Duodenal mucosa (tissue), 2 donors: ENCODE measurements around the gene BRD9.

Source experiments
- H3K27ac ChIP-seq: one replicate; pipeline ENCODE4 v1.7.0; 2013; ENCODE audit warnings: low read depth, low read length
- H3K27me3 ChIP-seq, 2 donors: one replicate each; pipeline ENCODE4 v1.7.0; 2013; ENCODE audit warnings: low read length in 2 of 2, control low read depth in 1 of 2; ENCODE audit not compliant: insufficient read depth in 2 of 2, control insufficient read depth in 1 of 2
- H3K36me3 ChIP-seq, 2 donors: one replicate each; pipeline ENCODE4 v1.7.0; 2013; ENCODE audit warnings: low read length in 2 of 2, control low read depth in 1 of 2; ENCODE audit not compliant: insufficient read depth in 2 of 2, control insufficient read depth in 1 of 2
- H3K4me1 ChIP-seq, 2 donors: one replicate each; pipeline ENCODE4 v1.7.0; 2013; ENCODE audit warnings: low read length in 2 of 2, control low read depth in 1 of 2; ENCODE audit not compliant: insufficient read depth in 2 of 2, control insufficient read depth in 1 of 2
- H3K4me3 ChIP-seq, 2 donors: one replicate each; pipeline ENCODE4 v1.7.0; 2013; ENCODE audit warnings: low read length in 2 of 2, low read depth in 1 of 2
- H3K9ac ChIP-seq, 2 donors: one replicate each; pipeline ENCODE4 v1.7.0; 2013; ENCODE audit warnings: low read length in 2 of 2, low read depth in 1 of 2
- H3K9me3 ChIP-seq, 2 donors: one replicate each; pipeline ENCODE4 v1.7.0; 2013; ENCODE audit warnings: low read length in 2 of 2, control low read depth in 1 of 2; ENCODE audit not compliant: control insufficient read depth in 1 of 2

Gene BRD9

DNA sequence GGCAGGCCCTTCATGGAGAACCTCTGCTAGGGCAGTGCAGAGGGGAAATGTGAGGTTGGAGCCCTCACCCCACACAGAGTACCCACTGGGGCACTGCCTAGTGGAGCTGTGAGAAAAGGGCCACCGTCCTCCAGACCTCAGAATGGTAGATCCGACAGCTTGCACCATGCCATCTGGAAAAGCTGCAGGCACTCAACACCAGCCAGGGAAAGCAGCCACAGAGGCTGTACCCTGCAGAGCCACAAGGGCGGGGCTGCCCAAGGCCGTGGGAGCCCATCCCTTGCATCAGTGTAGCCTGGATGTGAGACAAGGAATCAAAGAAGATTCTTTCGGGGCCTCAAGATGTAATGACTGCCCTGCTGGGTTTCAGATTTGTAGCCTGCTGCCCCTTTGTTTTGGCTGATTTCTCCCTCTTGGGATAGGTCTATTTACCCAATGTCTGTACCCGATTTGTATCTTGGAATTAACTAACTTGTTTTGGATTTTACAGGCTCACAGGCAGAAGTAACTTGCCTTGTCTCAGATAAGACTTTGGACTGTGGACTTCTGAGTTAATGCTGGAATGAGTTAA, 25.2 kb downstream of the BRD9 start:
- Histone ChIP-seq H3K9ac (no peak overlapping the region), H3K4me1 (peaks cover 11 to 19% of the 10 kb centered on the region in 2 donors), H3K9me3 (no peaks in the 10 kb centered on the region), H3K27me3 (no peaks in the 10 kb centered on the region), H3K27ac (no peak overlapping the region), H3K36me3 (peaks cover 67 to 92% of the 10 kb centered on the region in 2 donors), H3K4me3 (no peak overlapping the region)

DNA sequence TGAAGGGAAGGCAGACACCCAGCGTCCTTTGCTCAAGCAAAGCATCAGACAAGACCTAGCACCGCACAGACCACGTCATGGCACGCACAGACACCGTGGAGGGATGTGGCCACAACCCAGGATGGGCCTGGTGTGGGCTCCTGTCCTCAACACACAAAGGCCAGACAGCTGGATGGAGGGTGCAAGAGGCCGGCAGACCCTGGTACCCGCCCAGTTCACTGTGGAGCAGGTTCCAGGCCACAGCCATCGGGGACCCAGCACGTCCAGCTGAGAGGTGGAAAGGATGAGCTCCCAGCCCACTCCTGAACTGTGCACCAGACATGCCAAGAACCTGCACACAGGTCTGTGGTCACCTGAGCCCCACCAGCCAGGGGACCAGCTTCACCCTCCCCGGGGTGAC, 26.8 kb downstream of the BRD9 start:
- peaks cover 11 to 19% of the 10 kb centered on the region in 2 donors for H3K4me1 ChIP-seq
- no peaks in the 10 kb centered on the region for H3K9me3 ChIP-seq
- H3K9ac ChIP-seq, result no peak overlapping the region
- H3K4me3 ChIP-seq, result no peak overlapping the region
- no peak overlapping the region for H3K27ac ChIP-seq
- peaks cover 54 to 82% of the 10 kb centered on the region in 2 donors for H3K36me3 ChIP-seq
- no peaks in the 10 kb centered on the region for H3K27me3 ChIP-seq

DNA sequence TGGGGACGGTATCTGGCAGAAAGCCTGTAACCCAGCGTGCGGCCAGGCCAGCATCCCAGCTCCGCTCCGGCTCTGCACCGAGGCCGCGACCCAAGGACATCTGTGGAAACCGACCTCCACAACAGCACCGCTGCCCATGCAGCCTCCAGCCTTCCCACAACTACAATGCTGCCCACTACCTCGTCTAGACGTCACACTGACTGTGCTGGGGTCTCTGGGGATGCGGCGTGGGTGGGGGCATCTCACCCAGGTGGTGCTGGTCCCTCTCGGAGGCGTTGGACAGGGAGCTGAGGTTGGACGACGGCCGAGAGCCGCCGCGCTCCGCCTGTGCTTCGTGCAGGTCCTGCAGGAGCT, 27.5 kb downstream of the BRD9 start:
- Histone ChIP-seq H3K36me3 (peaks cover 50 to 75% of the 10 kb centered on the region in 2 donors), H3K4me3 (no peak overlapping the region), H3K27ac (no peak overlapping the region)

DNA sequence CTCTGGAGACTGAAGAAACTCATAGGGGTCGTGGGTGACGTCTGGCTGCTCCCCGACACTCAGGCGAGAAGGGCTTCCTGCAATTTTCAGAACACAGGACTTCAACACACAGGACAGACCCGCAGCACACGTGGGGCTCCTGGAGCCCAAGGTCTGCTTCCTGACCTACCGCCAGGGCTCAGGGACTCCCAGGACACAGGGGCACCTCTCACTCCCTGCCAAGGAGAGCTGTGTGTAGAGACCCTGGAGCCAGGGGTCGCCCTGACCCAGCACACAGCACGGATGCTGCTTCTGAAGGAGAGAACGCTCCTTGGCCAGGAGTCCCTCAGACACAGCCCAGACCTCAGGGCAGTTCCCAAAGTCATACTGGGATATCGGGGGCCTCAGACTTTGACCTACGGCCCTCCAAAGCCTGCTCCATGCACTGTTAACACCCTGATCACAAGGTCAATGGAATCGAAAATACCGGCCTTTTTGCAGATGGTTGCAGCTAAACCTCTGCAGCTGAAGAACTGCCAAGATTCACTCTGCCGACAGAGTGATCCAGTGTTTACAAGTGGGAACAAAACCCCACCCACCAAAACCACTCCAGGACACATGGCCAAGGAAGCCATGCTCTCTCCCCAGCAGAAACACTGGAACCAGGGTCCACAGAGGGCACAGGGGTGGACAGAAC, 28.0 kb downstream of the BRD9 start:
- no peak overlapping the region for H3K4me3 ChIP-seq
- no peak overlapping the region for H3K9ac ChIP-seq
- H3K9me3 ChIP-seq, result no peaks in the 10 kb centered on the region
- no peaks in the 10 kb centered on the region for H3K27me3 ChIP-seq
- no peak overlapping the region for H3K27ac ChIP-seq
- peaks cover 45 to 71% of the 10 kb centered on the region in 2 donors for H3K36me3 ChIP-seq
- peaks cover 11 to 19% of the 10 kb centered on the region in 2 donors for H3K4me1 ChIP-seq

More for the DNA sequence above, 27.5 kb downstream of the BRD9 start:
- Histone ChIP-seq H3K27me3 (no peaks in the 10 kb centered on the region), H3K9ac (no peak overlapping the region), H3K4me1 (peaks cover 11 to 19% of the 10 kb centered on the region in 2 donors), H3K9me3 (no peaks in the 10 kb centered on the region)

DNA sequence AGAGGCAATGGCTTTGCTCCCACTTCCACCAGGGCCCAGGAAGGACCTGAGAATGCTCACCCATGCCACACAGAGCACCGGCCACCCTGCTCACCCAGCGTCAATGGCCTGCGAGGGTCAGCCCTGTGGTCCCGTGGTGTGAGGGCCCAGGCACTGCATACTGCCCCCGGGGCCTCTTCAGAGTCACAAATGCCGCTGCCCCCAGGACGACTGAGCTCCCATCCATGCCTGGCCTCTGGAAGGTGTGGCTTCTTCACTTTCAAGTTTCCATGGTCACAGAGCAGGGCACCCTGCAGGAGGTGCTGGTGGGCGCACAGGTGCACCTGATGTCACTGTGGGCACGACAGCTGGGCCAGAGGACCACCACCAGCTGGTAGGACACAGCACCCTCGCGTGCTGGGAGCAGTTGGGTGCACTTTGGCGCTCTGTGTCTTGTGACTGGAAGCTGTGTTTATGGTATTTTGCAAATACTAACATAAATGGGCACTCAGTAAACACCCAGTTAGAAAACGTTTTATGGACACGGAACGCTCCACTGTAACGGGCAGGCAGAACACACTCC, 29.3 kb downstream of the BRD9 start:
- Histone ChIP-seq H3K27me3 (no peaks in the 10 kb centered on the region), H3K4me1 (peaks cover 10 to 15% of the 10 kb centered on the region in 2 donors), H3K36me3 (peaks cover 33 to 58% of the 10 kb centered on the region in 2 donors), H3K9ac (no peak overlapping the region), H3K4me3 (no peak overlapping the region), H3K27ac (no peak overlapping the region), H3K9me3 (no peaks in the 10 kb centered on the region)

DNA sequence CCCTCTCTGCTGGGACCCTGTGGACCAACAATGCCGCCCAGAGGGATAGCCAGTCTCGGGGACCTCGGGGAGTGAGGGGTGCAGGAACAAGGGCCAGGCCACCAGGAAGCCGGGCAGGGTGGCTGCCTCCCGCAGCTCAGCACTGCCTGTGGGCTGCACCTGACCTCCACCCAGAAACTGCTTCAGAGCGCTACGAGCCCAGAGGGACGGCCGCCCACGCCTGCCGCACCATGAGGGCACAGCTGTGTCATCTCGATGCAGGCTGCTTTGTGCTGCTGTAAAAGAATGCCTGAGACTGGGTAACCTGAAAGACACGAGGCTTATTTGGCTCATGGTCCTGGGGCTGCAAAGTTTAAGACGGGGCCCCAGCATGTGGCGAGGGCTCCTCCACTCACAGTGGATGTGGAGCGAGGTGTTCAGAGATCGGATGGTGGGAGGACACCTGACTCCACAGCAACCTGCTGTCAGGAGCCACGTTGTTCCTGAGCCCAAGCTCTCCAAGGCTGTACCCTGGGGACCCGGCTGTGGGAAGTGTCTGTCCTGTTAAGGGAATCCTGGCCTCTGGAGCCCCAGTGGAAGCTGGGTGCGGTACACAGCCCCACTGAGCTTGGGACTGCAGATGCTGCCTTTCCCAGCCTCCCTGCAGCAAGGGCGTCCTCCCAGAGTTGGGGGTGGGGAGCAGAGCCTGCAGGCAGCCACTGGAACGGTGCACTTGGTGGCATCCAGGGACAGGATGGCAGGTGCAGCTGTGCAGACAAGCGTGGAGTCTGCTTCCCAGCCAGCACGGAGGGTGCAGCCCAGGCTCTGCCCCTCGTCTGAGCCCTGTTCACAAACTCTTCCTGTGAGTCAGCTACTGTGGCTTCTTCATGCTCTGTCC, 30.0 kb downstream of the BRD9 start:
- peaks cover 27 to 51% of the 10 kb centered on the region in 2 donors for H3K36me3 ChIP-seq
- H3K9ac ChIP-seq, result no peak overlapping the region
- no peak overlapping the region for H3K4me3 ChIP-seq
- H3K27me3 ChIP-seq, result no peaks in the 10 kb centered on the region
- no peak overlapping the region for H3K27ac ChIP-seq
- H3K9me3 ChIP-seq, result no peaks in the 10 kb centered on the region
- H3K4me1 ChIP-seq, result peaks cover 4 to 9% of the 10 kb centered on the region in 2 donors

DNA sequence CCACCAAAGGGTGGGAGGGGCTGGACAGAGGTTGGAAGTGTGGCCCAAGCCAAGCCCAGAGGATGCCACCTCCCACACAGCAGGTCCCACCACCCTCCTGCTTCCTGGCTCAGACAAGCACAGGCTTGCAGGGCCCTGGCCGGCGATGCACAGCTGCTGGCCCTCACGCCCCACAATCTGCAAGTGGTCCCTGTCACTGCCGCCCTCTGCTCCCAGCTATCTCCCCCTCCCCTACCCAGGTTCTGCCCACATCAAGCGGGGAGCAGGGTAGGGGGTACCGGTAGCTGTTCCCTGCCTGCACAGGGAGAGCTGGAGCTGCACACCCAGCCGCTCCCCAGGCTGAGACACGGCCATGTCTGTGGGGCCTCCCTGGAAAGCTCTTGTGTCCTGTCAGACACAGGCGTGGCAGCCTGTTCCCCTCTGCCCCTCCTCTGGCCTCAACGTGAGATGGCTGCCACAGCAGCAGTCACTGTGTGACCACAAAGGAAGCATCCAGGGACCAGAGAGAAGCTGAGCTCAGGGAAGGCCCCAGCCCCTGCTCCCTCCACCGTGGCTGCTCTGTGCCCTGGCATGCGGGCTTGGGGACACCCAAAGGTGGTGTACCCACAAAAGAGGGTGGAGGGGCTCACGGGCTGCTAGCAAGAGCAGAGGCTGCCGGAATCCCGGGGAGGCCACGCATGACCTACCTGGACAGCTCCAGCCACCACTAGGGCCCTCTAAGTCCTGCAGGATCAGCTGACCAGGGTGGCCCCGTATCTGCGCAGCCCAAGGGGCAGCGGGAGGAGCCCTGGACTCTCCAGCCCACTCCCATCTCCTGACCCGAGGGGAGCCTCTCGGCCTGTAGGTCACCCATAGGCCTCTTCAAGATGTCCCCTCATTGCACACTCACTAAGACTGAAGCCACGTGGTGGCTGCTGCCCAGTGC, 30.9 kb downstream of the BRD9 start:
- H3K9ac ChIP-seq, result no peak overlapping the region
- no peaks in the 10 kb centered on the region for H3K27me3 ChIP-seq
- no peaks in the 10 kb centered on the region for H3K9me3 ChIP-seq
- H3K4me1 ChIP-seq, result peaks cover 0 to under 1% of the 10 kb centered on the region in 2 donors
- no peak overlapping the region for H3K4me3 ChIP-seq
- H3K27ac ChIP-seq, result no peak overlapping the region
- peaks cover 25 to 44% of the 10 kb centered on the region in 2 donors for H3K36me3 ChIP-seq

DNA sequence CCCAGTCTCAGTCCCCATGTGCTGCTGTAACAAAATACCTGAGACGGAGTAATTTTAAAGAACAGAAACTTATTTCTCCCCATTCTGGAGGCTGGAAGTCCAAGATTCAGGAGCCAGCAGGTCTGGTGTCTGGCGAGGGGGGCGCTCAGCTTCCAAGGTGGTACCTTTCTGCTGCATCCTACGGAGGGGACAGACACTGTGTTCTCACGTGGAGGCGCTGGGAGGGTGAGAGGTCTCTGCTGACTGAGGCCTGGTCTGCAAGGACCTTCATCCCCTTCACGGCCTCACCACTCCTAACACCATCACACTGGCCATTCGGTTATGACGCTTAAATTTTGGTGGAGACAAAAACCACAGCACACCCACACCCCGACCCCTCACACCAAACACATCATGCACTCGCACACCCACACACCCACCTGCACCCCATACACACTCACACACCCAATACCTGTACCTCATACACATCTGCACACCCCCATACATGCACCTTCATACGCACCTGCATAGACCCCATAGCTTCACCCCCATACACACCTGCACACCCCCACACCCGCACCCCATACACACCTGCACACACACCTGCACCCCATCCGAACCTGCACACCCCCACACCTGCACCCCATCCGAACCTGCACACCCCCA, 32.0 kb downstream of the BRD9 start:
- Histone ChIP-seq H3K4me1 (no peaks in the 10 kb centered on the region), H3K36me3 (peaks cover 16 to 38% of the 10 kb centered on the region in 2 donors), H3K27ac (no peak overlapping the region), H3K9me3 (no peaks in the 10 kb centered on the region), H3K4me3 (no peak overlapping the region), H3K9ac (no peak overlapping the region), H3K27me3 (no peaks in the 10 kb centered on the region)

DNA sequence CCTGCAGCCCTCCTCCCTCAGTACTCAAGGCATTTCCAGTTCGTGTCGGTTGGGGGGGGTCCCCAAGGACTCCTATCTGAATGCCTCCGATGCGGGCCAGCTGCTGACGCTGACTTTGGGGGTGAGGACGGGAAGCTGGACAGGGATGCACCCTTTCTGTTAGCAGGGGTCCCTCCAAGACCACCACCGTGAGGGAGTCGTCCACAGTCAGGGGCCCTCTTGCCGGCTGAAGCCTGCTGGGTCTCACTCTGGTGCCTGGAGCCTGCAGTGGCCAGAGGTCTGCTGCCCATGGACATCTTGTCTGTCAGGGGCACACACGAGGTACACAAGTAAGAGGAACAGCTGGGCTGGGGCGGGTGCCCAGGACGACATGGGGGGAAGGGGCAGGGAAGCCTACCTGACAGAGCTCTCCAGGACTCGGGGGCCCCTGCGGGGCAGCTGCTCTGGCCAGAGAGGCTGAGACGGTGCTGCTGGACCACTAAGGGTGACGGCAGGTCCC, 32.8 kb downstream of the BRD9 start:
- Histone ChIP-seq H3K4me1 (no peaks in the 10 kb centered on the region), H3K9me3 (no peaks in the 10 kb centered on the region), H3K27ac (no peak overlapping the region), H3K36me3 (peaks cover 9 to 30% of the 10 kb centered on the region in 2 donors), H3K27me3 (no peaks in the 10 kb centered on the region), H3K4me3 (no peak overlapping the region), H3K9ac (no peak overlapping the region)
